Activated CD4-positive, alpha-beta T cell treated with anti-CD3 and anti-CD28 coated beads, Interleukin-2, amount 50 U/mL, for 16 hours (primary cell): ENCODE data around the gene STIP1.
"Not testable (repeated sequence)": the region's sequence is repeated elsewhere in the genome, so short reads cannot be mapped to it uniquely, and the experiment has no call there.

Experiments used
- DNase-seq: peaks from one replicate; pipeline ENCODE4 v3.0.0-alpha.2; 2020

STIP1 gene

GRCh38 chr11:64161037-64161436, 24.9 kb upstream of the STIP1 start:
- DNase-seq: no peak

DNA sequence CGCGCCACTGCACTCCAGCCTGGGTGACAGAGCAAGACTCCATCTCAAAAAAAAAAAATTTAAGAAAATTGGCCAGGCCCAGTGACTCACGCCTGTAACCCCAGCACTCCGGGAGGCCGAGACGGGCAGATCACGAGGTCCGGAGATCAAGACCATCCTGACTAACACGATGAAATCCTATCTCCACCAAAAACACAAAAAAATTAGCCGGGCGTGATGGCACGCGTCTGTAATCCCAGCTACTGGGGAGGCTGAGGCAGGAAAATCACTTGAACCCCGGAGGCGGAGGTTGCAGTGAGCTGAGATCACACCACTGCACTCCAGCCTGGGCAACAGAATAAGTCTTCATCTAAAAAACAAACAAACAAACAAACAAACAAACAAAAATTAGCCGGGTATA, 23.2 kb upstream of the STIP1 start:
- not testable (repeated sequence) for DNase-seq

GRCh38 chr11:64163951-64164350, 22.0 kb upstream of the STIP1 start:
- no peak for DNase-seq

DNA sequence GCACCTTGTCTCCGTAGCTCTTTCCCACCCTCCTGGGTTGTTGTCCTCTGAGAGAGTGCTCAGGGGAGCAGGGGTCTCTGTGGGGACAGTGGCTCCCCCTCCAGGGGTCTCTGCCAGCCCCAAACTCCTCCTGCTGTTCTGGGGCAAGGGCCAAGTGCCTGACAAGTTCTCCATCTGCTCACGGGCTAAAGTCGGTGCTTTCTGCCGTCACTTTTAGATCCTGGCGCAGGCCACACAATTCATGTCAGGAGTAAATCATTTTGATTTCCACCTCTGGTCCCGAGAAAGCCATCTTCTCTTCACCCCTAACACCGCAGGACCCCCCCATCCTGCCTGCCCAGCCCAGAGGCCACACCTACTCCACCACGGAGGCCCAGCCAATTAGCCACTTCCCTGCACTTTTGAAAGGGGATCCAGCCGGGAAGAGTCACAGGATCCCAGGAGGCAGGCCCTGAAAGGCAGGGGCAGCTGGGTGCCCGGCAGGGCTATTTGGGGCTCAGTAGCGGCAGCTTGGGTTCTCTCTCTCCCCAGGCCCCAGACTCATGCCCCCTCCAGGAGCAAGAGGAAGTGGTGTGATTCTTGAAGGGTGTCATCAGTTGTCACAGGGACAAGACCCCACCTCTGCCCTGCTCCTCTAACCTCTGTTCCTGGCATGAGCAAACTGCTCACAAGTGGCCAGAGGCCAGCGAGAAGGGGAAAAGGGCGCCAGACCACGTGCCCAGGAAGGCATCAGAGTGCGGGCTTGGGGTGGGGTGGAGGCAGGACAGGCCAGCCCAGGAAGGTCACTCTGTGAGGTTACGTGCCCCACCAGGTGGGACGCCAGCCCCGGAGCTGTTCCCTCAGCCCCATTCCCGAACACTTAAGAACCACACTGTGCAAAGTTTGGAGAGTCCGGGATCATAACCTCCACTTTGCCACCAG, 21.3 kb upstream of the STIP1 start:
- DNase-seq: no peak

DNA sequence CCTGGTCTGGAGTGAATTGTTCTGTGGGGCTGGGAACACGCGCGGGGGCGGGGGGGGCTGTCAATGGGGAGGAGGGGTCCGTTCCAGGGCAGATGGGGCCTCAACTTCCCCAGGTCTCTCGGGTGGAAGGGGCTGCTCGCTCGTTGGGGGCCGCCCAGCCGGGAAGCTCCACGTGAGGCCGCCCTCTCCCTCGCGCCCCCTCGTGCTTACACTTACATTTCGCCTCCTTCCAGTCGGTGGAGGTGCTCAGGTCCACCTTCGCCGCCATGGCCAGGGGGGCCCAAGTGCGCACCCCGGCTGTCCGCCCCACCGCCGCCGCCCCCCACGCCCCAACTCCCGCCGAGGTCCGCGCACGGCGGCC, 20.5 kb upstream of the STIP1 start:
- no peak for DNase-seq

- DNase-seq: peak; percentile 87
Observed at GRCh38 chr11:64165842-64166635, 19.9 kb upstream of the STIP1 start, which contains the start of gene MACROD1. MACROD1 (minus strand) TSS chr11:64166113; CDS start chr11:64165994, 119 bp downstream.

DNA sequence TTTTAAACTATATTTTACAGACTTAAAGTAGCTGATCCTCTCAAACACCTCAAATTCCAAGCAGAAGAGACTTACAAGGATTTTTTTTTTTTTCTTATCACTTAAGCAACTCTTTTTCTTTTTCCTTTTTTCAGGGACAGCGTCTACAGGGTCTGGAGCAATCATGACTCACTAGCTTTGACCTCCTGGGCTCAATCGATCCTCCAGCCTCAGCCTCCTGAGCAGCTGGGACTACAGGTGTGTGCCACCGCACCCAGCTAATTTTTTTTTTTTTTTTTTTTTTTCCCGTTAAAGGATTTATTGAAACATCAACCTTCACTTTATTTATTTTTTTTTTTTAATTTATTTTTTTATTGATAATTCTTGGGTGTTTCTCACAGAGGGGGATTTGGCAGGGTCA, 15.6 kb upstream of the STIP1 start:
- no peak for DNase-seq

DNA sequence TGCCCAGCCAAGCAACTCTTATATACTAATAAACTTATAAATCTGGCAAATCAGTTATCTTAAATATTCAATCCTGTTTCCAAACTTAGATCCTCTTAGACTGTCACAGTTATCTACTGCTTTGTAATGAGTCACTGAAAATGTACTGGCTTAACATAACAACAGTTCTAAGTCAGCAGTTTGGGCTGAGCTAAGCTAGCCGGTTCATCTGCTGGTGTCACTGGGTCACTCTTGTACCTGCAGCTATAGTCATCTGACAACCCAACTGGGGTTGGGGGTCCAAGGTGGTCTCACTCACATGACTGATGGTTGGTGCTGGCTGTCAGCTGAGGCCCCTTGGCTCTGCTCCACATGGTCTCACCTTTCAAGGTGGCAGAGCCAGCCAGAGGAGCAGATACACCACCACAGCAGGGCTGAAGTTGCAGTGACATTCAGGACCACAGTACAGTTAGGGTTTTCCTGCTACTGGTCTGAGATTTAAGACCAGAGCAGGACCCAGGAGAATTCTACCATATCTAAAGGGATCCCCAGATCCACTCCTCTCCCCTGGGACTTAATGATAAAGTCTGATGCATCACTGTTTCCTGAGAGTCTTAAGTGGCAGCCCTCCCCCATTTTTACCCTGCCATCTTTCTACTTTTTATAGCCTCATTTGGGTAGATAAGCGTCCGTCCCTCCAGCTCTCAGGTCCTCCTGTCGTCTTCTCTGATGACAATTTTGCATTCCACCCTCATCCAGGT, 12.2 kb upstream of the STIP1 start:
- DNase-seq: no peak

DNA sequence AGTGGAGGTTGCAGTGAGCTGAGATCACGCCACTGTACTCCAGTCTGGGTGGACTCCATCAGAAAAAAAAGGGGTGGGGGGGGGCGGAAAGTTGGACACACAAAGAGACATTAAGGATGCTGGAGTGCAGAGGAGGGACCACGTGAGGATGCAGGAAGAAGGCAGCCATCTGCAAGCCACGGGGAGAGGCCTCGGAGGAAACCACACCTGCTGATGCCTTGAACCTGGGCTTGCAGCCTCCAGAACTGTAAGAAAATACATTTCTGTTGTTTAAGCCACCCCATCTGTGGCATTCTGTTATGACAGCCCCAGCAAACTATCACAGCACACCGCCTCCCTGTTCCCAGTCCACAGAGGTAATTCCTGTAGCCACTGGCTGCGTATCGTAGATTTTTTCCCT, 9.2 kb upstream of the STIP1 start:
- no peak for DNase-seq

DNA sequence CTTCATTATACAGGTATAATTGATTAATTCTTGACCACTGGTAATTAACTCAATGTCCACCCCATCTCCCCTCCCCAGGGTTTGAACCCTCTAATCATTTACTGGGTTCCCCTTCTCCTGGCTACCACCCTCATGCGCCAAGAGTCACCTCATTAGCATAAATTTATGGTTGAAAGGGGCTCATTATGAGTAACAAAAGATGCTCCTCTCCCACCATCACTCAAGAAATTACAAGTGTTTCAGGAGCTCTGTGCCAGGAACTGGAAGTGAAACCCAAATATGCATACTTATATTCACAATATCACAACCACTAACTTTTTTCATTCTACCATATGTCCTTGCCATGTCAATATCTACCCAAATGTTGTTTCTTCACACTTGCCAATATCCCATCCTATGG, 7.8 kb upstream of the STIP1 start:
- DNase-seq: peak; percentile 32

DNA sequence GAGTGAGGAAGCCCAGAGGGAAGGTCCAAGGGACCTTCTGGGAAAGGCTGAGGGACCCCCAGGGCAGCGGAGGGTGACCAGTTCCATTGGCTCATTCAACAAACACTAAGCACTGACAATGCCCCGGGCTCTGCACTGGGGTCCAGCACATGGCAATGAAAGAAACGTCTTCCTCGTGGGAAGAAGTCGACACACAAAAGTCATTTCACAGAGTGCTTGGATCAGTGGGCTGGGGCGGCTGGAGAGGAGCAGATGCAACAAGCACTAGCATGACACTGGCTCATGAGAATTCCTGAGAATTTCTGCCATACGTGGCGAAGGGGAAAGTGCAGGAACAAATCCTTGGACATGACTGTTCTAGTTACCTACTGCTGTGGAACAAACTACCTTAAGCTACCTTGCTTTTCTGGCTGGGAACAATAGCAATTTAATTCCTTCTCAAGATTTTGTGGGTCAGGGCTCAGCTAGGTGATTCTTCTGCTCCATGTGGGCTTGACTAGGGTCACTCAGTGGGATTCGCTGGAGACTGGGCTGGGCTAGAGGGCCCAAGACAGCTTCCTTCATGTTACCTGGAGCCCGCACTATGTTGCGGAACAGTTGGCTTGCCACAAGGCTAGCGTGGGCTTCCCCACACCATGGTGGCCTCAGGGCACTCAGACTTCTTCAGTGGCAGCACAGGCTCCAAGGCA, 6.9 kb upstream of the STIP1 start:
- DNase-seq: no peak

GRCh38 chr11:64180891-64181290, 5.1 kb upstream of the STIP1 start:
- DNase-seq: no peak

DNA sequence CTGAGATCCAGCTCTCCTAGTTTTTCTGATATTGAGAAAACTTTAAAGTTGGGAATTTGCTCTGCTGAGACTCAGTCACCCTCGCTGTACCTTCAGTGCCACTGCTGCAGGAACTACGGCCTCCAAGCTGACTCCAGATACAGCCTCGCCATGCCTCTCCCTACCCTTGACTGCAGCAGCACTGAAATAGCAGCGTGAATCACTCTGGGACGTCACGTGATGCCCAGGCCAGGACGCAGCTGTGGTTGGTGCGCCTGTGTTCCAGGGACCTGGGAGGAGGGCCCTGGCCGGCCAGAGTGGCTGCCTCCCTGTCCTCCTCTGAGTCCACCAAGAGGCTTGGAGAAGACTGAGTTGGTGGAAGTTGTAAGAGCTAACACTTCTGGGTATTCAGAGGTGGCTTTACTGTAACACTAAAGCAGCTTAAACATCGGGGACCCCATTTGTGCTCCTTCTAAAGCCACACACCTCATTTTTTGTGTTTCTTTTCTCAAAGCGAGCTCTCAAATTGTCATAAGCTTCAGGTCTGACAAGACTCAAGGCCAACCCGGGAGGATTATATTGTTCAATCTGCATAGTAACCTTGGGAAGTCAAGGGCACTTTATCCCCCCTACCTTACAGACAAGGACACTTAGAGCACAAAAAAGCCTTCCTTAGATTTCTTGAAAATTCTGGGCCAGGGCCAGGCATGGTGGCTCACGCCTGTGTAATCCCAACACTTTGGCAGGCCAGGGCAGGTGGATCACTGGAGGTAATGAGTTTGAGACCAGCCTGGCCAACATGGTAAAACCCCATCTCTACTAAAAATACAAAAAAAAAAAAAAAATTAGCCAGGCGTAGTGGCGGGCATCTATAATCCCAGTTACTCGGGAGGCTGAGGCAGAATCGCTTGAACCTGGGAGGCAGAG, 4.2 kb upstream of the STIP1 start:
- peak; percentile 52 for DNase-seq

- DNase-seq: no peak
Observed at GRCh38 chr11:64183890-64184289, 2.1 kb upstream of the STIP1 start.

DNA sequence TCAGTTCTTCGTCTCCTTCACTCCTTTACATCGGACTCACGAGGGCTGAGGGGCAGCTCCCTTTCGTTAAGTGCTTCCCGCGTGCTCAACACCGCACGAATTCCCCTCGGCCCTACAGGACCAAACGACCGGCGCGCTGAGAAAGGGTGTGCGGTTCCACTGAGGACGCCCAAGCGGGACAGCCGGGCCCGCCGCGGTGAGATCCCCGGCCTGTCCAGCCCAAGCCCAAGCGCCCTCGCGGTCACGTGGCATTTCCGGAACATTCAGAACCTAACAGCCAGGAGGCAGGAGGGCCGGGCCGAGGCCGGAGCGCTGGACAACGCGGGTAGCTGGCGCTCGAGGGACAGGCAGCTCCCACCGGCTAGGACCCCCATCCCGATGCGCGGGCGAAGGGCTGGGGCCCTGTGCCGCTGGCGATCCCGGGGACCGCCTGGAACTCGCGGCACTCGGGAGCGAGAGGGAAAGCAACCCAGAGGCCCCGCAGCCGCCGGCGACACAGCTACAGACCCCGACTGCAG, 737 bp upstream of the STIP1 start:
- DNase-seq: no peak

- DNase-seq: peak; percentile 59
Observed at GRCh38 chr11:64186492-64187165, 658 bp downstream of the STIP1 start.

DNA sequence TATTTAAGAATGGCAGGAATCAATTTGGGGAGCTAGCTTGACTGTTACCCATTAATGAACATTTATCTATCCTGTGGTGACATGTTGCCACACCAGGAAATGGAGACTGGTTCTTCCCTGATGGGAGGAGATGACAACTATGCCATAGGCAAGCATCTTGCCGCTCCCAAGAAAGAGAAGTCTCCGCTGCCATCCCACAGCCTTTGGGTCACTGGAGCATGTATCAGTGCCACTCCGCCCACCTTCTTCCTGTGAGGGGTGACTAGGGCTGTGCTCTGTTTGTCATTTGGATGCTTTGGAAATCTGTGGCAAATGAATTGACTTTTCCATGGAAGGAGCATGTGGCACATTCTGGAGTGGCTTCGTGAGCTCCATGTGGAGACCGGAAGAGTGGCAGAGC, 6.5 kb downstream of the STIP1 start:
- DNase-seq: no peak

DNA sequence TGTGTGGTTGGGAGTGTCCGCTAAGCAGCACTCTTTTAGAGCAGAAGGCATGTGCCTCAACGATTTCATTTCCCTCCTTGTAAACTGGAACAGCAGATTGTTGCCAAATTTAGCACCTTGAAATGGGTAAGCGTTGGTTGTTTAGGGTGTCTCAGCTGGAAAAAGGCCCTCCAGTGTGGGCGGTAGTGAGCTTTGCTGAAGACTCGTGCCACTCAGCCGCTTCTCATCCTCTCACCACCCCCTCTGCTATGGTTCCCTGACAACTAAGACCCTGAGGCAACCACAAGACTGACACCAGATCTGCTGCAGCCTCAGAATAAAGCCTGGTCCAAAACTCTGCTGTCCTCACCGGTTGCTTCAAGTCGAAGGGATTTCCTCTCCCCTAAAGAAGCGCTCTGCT, 10.7 kb downstream of the STIP1 start:
- DNase-seq: no peak

GRCh38 chr11:64198511-64198910, 12.5 kb downstream of the STIP1 start:
- no peak for DNase-seq

- DNase-seq: no peak
Observed at GRCh38 chr11:64201543-64201942, 15.6 kb downstream of the STIP1 start.

GRCh38 chr11:64202992-64203391, 17.0 kb downstream of the STIP1 start:
- no peak for DNase-seq
